Measurements from ENCODE around the gene CADM4.
"Not testable (repeated sequence)": the region's sequence is repeated elsewhere in the genome, so short reads cannot be mapped to it uniquely, and the experiment has no call there.

Gene CADM4

GRCh38 chr19:43606569-43607229, 33.0 kb downstream of the CADM4 start:
- no peak for DNase-seq (ENCODE audit: low spot score)

GRCh38 chr19:43605875-43606568, 33.6 kb downstream of the CADM4 start:
- DNase-seq (ENCODE audit: low spot score): no peak

GRCh38 chr19:43600326-43600725, 39.3 kb downstream of the CADM4 start:
- not testable (repeated sequence) for DNase-seq (ENCODE audit: low spot score)

GRCh38 chr19:43599635-43600295, 39.9 kb downstream of the CADM4 start:
- DNase-seq (ENCODE audit: low spot score): no peak

GRCh38 chr19:43598445-43599240, 41.0 kb downstream of the CADM4 start:
- no peak for DNase-seq (ENCODE audit: low spot score)

- DNase-seq (ENCODE audit: low spot score): no peak
These were observed 41.8 kb downstream of the CADM4 start for GRCh38 chr19:43597876-43598275.

- DNase-seq (ENCODE audit: low spot score): no peak
These were observed 42.7 kb downstream of the CADM4 start for GRCh38 chr19:43596842-43597461.

GRCh38 chr19:43595999-43596841, 43.4 kb downstream of the CADM4 start, which contains the start of the genes IRGQ and ZNF576:
IRGQ (minus strand) TSS chr19:43596134; CDS start chr19:43595338, 796 bp downstream.
ZNF576 (plus strand) TSS chr19:43596595; CDS start chr19:43597109, 514 bp downstream.
- peak; percentile 100 for DNase-seq (ENCODE audit: low spot score)

GRCh38 chr19:43595605-43595998, 44.0 kb downstream of the CADM4 start:
- DNase-seq (ENCODE audit: low spot score): no peak

- DNase-seq (ENCODE audit: low spot score): peak; percentile 73
These were observed 44.7 kb downstream of the CADM4 start for GRCh38 chr19:43594710-43595604.

- no peak for DNase-seq (ENCODE audit: low spot score)
These were observed 45.5 kb downstream of the CADM4 start for GRCh38 chr19:43594081-43594697.

- DNase-seq (ENCODE audit: low spot score): no peak
These were observed 46.8 kb downstream of the CADM4 start for GRCh38 chr19:43592800-43593350.

GRCh38 chr19:43591904-43592772, 47.5 kb downstream of the CADM4 start:
- DNase-seq (ENCODE audit: low spot score): no peak

- DNase-seq (ENCODE audit: low spot score): no peak
These were observed 50.0 kb downstream of the CADM4 start for GRCh38 chr19:43589678-43590077.

GRCh38 chr19:43589277-43589676, 50.4 kb downstream of the CADM4 start:
- DNase-seq (ENCODE audit: low spot score): no peak

GRCh38 chr19:43587029-43587428, 52.6 kb downstream of the CADM4 start:
- DNase-seq (ENCODE audit: low spot score): not testable (repeated sequence)

GRCh38 chr19:43586346-43586745, 53.3 kb downstream of the CADM4 start:
- no peak for DNase-seq (ENCODE audit: low spot score)

GRCh38 chr19:43584484-43584883, 55.2 kb downstream of the CADM4 start:
- DNase-seq (ENCODE audit: low spot score): no peak
